22Rv1 (cell line): ENCODE data around the gene FBXO7.

ENCODE experiments used
- ZFX ChIP-seq: fragments of 450-650 bp; IDR thresholded peaks from 2 replicates; pipeline ENCODE4 v1.6.1; 2017; ENCODE audit warnings: antibody characterized with exemption, borderline replicate concordance
- TF ChIP-seq, protein P1 (sequence below): fragments of 450-650 bp; IDR thresholded peaks from 2 replicates; pipeline ENCODE4 v1.5.1; 2017; ENCODE audit warnings: mild to moderate bottlenecking

GRCh38 chr22:32486656-32487390 is 12.2 kb downstream of the FBXO7 start:
- TF ChIP-seq, protein P1, sequence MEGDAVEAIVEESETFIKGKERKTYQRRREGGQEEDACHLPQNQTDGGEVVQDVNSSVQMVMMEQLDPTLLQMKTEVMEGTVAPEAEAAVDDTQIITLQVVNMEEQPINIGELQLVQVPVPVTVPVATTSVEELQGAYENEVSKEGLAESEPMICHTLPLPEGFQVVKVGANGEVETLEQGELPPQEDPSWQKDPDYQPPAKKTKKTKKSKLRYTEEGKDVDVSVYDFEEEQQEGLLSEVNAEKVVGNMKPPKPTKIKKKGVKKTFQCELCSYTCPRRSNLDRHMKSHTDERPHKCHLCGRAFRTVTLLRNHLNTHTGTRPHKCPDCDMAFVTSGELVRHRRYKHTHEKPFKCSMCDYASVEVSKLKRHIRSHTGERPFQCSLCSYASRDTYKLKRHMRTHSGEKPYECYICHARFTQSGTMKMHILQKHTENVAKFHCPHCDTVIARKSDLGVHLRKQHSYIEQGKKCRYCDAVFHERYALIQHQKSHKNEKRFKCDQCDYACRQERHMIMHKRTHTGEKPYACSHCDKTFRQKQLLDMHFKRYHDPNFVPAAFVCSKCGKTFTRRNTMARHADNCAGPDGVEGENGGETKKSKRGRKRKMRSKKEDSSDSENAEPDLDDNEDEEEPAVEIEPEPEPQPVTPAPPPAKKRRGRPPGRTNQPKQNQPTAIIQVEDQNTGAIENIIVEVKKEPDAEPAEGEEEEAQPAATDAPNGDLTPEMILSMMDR, result no peak
- no peak for TF ChIP-seq ZFX
